HFF-Myc (cell line): ENCODE data around the gene P2RX7.
A peak's percentile ranks its signal among the peaks of the same experiment; 100 is the strongest.

Experiments
- DNase-seq: peaks from one replicate; pipeline ENCODE4 v3.0.0-alpha.2; 2011; ENCODE audit warnings: low read depth; ENCODE audit errors: extremely low read depth
- H3K4me3 ChIP-seq: replicated peaks from 2 replicates; pipeline ENCODE4 v1.5.1; 2011; ENCODE audit warnings: low read depth, mild to moderate bottlenecking, control low read depth, low read length
- CTCF ChIP-seq: IDR thresholded peaks from 2 replicates; pipeline ENCODE4 v1.5.1; 2012; ENCODE audit warnings: mild to moderate bottlenecking, low read depth, low read length, control low read depth; ENCODE audit errors: missing control alignments

The P2RX7 gene

GRCh38 chr12:121123488-121123887 lies 9.2 kb upstream of the P2RX7 start:
- no peak for TF ChIP-seq CTCF
- no peak overlapping the region for H3K4me3 ChIP-seq

GRCh38 chr12:121124402-121125109 lies 8.1 kb upstream of the P2RX7 start:
- DNase-seq: peak; percentile 81
- no peak for TF ChIP-seq CTCF
- H3K4me3 ChIP-seq: no peak overlapping the region

More at GRCh38 chr12:121123488-121123887, 9.2 kb upstream of the P2RX7 start:
- no peak for DNase-seq

- H3K4me3 ChIP-seq: no peak overlapping the region
- TF ChIP-seq CTCF: no peak
- no peak for DNase-seq
Observed at GRCh38 chr12:121127501-121127900, 5.2 kb upstream of the P2RX7 start.

GRCh38 chr12:121128908-121129810 lies 3.5 kb upstream of the P2RX7 start:
- H3K4me3 ChIP-seq: no peak overlapping the region
- no peak for DNase-seq
- TF ChIP-seq CTCF: no peak

- H3K4me3 ChIP-seq: no peak overlapping the region
- DNase-seq: no peak
- TF ChIP-seq CTCF: no peak
Observed at GRCh38 chr12:121129811-121130147, 2.9 kb upstream of the P2RX7 start.

- DNase-seq: no peak
- no peak for TF ChIP-seq CTCF
- H3K4me3 ChIP-seq: no peak overlapping the region
Observed at GRCh38 chr12:121130866-121131373, 1.8 kb upstream of the P2RX7 start.
